ENCODE results near the gene MAPK10. TPM values are rescaled to one million over a fixed set of nuclear protein-coding genes. Genes with fewer than 3 reads are reported as not detected.

MAPK10 gene
- total RNA-seq: under 0.01 and 0.13 TPM in 2 replicates

DNA sequence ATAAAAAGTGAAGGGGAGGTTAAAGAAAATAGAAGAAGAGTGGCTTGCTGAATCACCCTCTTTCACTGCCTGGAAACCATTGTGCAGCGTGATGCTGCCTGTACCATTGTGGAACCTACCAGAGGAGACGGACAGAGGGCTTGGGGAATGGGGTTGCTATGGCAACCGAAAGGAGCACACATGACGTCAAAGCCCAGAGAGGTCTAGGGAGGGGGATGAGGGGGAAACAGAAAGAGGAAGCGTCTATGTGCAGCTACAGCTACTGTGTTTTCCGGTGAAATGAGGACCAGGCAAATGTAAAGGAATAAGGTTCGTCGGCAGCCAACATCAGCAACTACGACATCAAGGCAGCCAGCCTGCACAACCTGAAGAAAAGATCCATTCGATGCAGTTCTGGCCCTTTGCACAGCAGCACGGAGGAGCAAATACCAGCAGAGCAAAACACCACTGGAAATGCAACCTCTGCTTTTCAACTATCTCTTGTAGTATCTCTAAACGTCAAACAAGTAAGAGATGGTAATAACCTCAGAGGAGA, at the start of gene MAPK10:
MAPK10 (minus strand) TSS at position 110 of the 535 bp plus-strand sequence.
- DNase-seq (ENCODE audit: low read depth in 2 of 2): peak; percentile 26

- DNase-seq (ENCODE audit: low read depth in 2 of 2): no peak
These were observed 43.7 kb upstream of the MAPK10 start for GRCh38 chr4:86403575-86403974.

- DNase-seq (ENCODE audit: low read depth in 2 of 2): no peak
These were observed 42.0 kb upstream of the MAPK10 start for GRCh38 chr4:86401826-86402225.

- no peak for DNase-seq (ENCODE audit: low read depth in 2 of 2)
These were observed 40.4 kb upstream of the MAPK10 start for GRCh38 chr4:86400216-86400615.

DNA sequence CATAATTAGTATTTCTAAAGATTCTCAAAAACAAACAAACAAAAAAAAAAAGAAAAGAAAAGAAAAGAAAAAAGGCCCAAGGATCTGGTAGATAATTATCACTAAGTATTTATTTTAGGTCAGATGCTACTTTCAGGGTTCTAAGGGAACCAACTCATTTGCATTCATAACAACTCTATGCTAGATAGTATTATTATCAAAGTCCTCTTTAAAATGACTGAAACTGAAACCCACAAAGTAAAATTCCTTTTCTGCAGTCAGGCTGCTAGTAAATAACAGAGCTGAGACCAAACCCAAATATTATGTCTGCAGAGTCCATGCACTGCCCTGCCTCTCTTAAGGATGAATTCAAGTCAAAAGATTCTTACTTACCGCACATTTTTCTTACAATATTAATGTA, 38.3 kb upstream of the MAPK10 start:
- no peak for DNase-seq (ENCODE audit: low read depth in 2 of 2)

DNA sequence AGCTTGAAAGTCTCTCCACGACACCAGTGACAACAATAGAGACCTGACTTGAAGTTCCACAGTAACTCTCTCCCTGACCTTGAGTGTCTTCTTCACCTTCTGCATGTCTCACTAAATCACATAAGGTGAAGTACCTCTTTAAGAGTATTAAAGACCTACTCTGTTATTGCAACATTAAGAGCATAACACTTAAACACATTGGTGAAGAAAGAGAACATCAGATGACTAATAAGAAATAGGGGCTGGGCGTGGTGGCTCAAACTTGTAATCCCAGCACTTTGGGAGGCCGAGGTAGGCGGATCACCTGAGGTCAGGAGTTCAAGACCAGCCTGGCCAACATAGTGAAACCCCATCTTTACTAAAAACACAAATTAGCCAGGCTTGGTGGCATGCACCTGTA, 33.9 kb upstream of the MAPK10 start:
- DNase-seq (ENCODE audit: low read depth in 2 of 2): no peak

GRCh38 chr4:86389664-86390063, 29.8 kb upstream of the MAPK10 start:
- no peak for DNase-seq (ENCODE audit: low read depth in 2 of 2)

GRCh38 chr4:86388252-86388651, 28.4 kb upstream of the MAPK10 start:
- DNase-seq (ENCODE audit: low read depth in 2 of 2): no peak

GRCh38 chr4:86386817-86387415, 27.1 kb upstream of the MAPK10 start:
- no peak for DNase-seq (ENCODE audit: low read depth in 2 of 2)

DNA sequence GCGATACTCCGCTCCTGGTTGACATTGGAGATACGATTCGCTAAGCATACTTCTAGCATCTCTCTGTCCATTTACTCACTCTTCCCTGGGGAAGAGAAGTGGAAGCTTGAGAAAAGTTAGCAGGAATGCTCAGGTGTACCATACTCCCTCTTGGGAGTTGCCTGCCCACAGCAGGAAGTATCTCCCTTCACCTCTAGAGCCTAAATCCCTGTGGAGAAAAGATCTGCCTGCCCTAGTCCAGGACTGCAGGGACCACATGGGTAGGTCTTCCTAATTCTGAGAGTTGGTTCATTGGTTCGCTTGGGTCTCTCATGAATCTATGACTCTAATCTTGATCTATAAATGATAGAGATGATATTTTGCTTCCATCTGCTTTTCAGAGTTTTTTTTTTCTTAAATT, 26.3 kb upstream of the MAPK10 start:
- no peak for DNase-seq (ENCODE audit: low read depth in 2 of 2)

DNA sequence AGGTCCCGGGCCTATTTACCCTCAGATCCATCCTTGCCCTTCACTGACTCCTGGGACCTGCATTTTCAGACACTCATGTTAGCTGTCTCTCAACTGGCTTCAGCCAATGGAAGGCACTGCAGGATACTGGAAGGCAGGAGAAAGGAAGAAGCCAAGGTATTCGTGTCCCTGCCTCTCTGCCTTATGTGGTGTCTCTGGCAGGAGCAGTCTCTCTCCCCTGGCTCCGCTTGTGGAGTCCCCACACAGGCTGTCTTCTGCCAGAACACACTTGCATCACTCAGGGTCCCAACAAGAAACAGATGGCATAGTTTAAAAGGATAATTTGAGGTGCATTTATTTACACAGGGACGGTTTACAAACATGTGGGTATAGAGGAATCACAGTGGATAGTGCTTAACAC, 21.6 kb upstream of the MAPK10 start:
- no peak for DNase-seq (ENCODE audit: low read depth in 2 of 2)

DNA sequence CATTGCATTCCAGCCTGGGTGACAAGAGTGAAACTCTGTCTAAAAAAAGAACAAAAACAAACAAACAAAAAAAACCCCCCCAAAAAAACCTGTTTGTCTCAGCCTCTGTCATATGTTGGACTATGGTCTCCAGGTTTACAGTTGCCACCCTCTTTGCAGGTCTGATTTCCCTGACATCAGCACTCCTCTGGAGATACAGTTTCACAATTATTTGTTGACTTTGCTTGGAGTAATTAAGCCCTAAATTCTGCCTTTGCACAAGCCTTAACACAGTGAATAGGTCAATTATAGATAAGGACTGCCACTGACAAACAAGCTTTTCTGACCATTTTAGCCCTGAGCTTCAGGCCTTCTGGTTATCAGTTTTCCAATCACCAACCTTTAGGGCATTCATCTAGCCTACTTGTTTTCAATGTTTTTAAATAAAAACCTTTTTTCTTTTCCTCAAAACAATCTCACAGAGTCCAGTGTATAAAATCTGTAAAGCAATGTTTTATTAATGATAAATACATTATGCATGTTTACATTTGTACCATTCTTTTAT, 20.4 kb upstream of the MAPK10 start:
- DNase-seq (ENCODE audit: low read depth in 2 of 2): no peak

GRCh38 chr4:86376850-86377249, 17.0 kb upstream of the MAPK10 start:
- DNase-seq (ENCODE audit: low read depth in 2 of 2): no peak

DNA sequence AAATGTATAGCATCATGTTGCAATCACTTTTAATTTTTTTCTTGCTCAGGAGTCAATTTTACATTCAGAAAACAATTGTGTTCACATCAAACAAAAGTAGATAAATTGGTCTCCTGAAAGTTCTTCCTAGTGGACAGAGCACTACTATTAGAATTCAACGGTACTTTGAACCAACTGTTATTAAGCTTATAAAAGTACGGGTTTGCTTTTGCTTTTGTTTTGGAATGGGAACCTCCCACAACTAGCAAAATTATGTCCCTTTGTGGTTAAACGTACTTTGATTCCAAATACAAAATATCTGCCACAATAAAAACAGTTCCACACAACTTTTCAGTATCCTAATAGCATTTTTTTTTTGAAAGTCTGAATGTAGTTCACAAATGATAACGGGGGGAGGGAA, 8.6 kb upstream of the MAPK10 start:
- DNase-seq (ENCODE audit: low read depth in 2 of 2): no peak

DNA sequence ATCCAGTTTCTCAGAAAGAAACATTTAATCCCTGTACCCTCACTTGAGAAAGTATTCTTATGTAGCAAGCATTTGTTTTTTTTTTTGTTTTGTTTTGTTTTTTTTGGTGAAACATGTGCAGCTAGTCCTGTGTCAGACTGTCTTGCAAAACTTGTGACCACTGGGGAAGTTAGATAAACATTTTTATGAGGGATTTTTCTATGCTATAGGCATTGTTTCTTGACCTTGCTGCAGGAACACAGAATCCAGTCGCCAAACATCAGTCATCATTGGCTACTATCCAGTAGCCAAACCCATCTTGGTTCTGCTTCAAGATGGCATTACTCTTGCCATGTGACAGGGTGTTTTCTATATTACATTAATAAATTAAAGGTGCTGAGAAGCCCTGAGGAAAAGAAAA, 7.7 kb upstream of the MAPK10 start:
- DNase-seq (ENCODE audit: low read depth in 2 of 2): no peak

DNA sequence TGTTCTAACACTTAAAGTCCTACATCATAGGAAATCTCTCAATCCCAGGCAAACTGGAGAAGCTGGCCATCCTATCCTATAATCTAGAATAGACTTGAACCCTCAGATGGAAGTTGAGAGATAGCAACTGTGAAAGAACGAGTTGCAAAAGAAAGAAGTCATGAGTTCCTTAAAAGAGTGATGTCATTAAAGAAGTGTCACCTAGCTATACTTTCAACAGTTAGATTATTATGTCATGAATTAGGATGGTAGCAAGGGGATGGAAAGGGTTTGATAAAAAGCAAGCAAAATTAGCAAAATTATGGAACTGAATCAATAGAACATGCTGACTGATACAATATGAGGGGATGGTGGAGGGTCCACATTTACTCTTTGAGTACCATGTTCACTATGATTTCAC, 7.1 kb upstream of the MAPK10 start:
- DNase-seq (ENCODE audit: low read depth in 2 of 2): no peak

DNA sequence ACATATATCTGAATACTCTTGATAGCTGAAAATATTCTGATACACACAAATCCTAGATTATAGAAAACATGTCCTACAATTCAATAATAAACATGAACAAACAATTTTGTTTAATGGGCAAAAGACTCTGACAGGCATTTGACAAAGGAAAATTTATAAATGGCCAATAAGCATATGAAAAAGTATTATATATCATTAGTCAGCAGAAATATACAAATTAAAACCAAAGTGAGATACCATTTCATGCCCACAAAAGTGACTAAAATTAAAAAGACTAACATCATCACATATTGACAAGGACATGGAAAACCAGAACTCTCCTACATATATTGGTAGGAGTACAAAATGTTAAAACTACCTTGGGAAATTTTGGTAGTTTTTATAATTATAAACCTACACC, 2.7 kb upstream of the MAPK10 start:
- DNase-seq (ENCODE audit: low read depth in 2 of 2): no peak

DNA sequence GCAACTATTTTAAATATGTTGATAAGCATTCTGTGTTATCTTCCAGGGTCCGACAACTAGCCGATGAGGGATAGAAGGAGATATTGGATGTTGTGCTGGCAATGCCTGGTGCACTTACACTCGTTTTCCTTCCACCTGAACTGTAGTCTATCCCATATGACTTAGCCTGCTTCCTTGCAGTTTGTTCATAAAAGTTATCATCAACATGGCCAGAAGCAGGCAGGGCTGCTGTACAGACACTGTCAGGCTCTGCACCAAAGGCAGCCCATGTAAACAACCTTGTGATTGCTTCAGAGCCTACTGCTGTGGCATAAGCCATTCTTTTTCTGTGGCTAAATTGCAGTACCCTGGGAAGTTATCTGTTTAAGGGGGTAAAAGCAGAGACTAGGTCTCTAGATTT, 1.6 kb downstream of the MAPK10 start:
- DNase-seq (ENCODE audit: low read depth in 2 of 2): no peak

DNA sequence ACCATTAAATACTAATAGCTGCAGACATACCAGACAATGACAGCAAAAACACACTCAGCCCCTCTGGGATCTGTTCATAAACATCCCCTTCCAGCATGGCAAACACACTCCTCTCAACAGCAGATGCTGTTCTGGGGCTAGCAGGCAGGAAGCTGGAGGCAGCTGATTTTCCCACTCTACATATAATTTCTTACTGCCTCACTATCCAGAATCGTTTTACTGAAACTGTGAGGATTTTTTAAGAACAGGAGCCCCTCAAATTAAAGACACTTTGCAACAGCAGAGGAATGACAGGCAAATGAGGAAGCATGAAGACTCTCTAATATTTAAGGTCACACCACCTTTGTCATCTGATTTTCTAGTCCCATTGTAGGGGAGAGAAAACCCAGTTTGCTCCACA, 2.2 kb downstream of the MAPK10 start:
- DNase-seq (ENCODE audit: low read depth in 2 of 2): no peak

DNA sequence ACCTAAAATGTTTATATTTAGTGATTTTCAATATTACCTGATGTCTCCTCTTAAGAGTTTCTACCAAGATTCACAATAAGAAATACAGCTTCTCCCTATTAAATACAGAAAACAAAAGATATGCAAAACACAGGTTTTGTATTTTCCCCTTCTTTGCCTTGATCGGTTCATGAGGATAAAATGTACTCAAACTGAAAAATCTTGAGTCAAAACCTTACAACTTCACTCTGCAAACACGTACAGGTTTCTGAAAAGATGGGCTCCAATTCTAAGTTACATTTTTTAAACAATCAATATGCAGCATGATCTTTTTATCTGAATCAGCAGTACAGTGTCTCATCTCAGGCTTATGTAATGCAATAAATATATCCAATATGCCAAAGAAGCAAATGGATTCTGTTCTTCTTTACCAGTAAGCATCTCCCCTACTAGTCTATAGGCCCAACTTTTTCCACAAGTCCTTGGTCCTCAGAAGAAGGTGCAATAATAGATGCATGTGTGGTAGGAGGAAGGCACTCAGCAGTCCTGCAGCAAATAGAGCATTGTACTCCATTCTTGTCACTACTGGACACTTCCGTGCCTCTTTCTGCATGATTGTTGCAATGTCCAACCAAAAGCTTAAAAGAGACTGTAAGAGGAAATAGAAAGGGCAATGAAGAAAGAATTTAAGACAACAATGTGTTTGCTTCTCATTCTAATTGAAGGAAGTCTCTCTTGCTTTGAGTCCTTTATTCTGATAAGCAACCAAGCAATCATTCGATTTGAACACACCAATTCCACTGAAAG, 3.2 kb downstream of the MAPK10 start:
- no peak for DNase-seq (ENCODE audit: low read depth in 2 of 2)

- DNase-seq (ENCODE audit: low read depth in 2 of 2): no peak
These were observed 5.5 kb downstream of the MAPK10 start for GRCh38 chr4:86354390-86354789.

- no peak for DNase-seq (ENCODE audit: low read depth in 2 of 2)
These were observed 13.5 kb downstream of the MAPK10 start for GRCh38 chr4:86346320-86346719.

DNA sequence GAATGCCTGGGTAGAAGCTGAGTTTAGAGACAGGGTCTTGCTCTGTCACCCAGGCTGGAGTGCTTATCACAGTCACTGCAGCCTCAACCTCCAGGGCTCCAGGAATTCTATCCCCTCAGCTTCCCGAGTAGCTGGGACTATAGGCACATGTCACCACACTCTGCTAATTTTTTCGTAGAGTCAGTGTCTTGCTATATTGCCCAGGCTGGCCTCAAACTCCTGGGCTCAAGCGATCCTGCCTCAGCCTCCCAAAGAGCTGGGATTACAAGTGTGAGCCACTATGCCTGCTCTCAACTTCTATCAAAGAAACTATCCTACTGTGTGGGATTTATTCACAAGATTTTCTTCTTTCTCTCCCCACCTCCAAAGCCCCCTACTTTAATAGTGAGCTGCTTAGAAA, 15.7 kb downstream of the MAPK10 start:
- DNase-seq (ENCODE audit: low read depth in 2 of 2): no peak

All from dermis microvascular lymphatic vessel endothelial cell (primary cell).